ENCODE measurements around the gene VPREB1.

- TF ChIP-seq POLR2A (IDR thresholded peaks at IDR 0.05; ENCODE audit: low read length) (no peak), GATA1 (IDR thresholded peaks at IDR 0.05; ENCODE audit: low read depth, low read length) (no peak)
Observed at GRCh38 chr22:22196833-22197477, 47.6 kb upstream of the VPREB1 start.

All from erythroblast (primary cell).